Urinary bladder (tissue), 4 donors: ENCODE results near the gene PDS5A. TPM values are rescaled to one million over a fixed set of nuclear protein-coding genes. Genes with fewer than 3 reads are reported as not detected.
"Not testable (repeated sequence)": the region's sequence is repeated elsewhere in the genome, so short reads cannot be mapped to it uniquely, and the experiment has no call there.

ENCODE experiments used
- DNase-seq: peaks from one replicate; pipeline ENCODE4 v3.0.0-alpha.2; 2015; ENCODE audit errors: extremely low spot score
- H3K27ac ChIP-seq: one replicate; pipeline ENCODE4 v1.5.1; 2013; ENCODE audit warnings: low read depth, mild to moderate bottlenecking, moderate library complexity
- H3K36me3 ChIP-seq: one replicate; pipeline ENCODE4 v1.6.1; 2013; ENCODE audit warnings: mild to moderate bottlenecking, moderate library complexity; ENCODE audit not compliant: insufficient read depth
- H3K4me1 ChIP-seq: one replicate; pipeline ENCODE4 v1.6.1; 2013; ENCODE audit warnings: mild to moderate bottlenecking, moderate library complexity; ENCODE audit not compliant: insufficient read depth
- H3K4me3 ChIP-seq: one replicate; pipeline ENCODE4 v1.5.1; 2013; ENCODE audit warnings: low read depth, low read length
- WGBS: extraction: QIAGEN DNeasy Blood & Tissue Kit; methylation state at CpG from one replicate; pipeline ENCODE4 v1.1.7; 2013; 5-methylcytosine and 5-hydroxymethylcytosine counted together
- polyA plus RNA-seq: library from polyadenylated mRNA; stranded (reverse); fragments of 200-250 nt; gene quantifications from one replicate; pipeline ENCODE4 v1.2.3, GENCODE V29; 2013
- total RNA-seq: library from RNA; depleted of rRNA; stranded (reverse); fragments of >200 nt; gene quantifications from one replicate; pipeline ENCODE4 v1.2.3, GENCODE V29; 2014
- donor health status: healthy with polysubstance abuse.
- donor health status: healthy.

Gene PDS5A
- total and polyA plus RNA-seq, 2 donors = 25.5 to 111 TPM

GRCh38 chr4:39905656-39906055 lies 72.1 kb downstream of the PDS5A start:
- 61% methylated on average over 1 of the region's 1 CpG for WGBS
- DNase-seq = no peak
- Histone ChIP-seq H3K4me3 (no peak overlapping the region), H3K27ac (no peak overlapping the region), H3K4me1 (no peaks in the 10 kb centered on the region), H3K36me3 (no peaks in the 10 kb centered on the region)

- not testable (repeated sequence) for H3K27ac ChIP-seq, H3K36me3 ChIP-seq, DNase-seq, H3K4me1 ChIP-seq, H3K4me3 ChIP-seq
- 97% methylated on average over 6 of the region's 6 CpGs for WGBS
Measured at GRCh38 chr4:39905019-39905418, 72.7 kb downstream of the PDS5A start.

- WGBS = 83% methylated on average over 2 of the region's 2 CpGs
Measured at GRCh38 chr4:39900966-39901365, 76.7 kb downstream of the PDS5A start.

GRCh38 chr4:39899291-39899690 lies 78.4 kb downstream of the PDS5A start:
- WGBS = 91% methylated on average over 3 of the region's 3 CpGs
- Histone ChIP-seq H3K36me3 (peaks cover 7% of the 10 kb centered on the region), H3K4me1 (no peaks in the 10 kb centered on the region), H3K27ac (no peak overlapping the region), H3K4me3 (no peak overlapping the region)
- no peak for DNase-seq

More at GRCh38 chr4:39900966-39901365, 76.7 kb downstream of the PDS5A start:
- H3K4me1 ChIP-seq = no peaks in the 10 kb centered on the region
- no peak for DNase-seq
- no peak overlapping the region for H3K27ac ChIP-seq
- H3K36me3 ChIP-seq = peaks cover 6% of the 10 kb centered on the region
- H3K4me3 ChIP-seq = no peak overlapping the region

GRCh38 chr4:39898015-39898414 lies 79.7 kb downstream of the PDS5A start:
- Histone ChIP-seq H3K27ac (no peak overlapping the region), H3K4me3 (no peak overlapping the region), H3K4me1 (no peaks in the 10 kb centered on the region), H3K36me3 (peaks cover 7% of the 10 kb centered on the region)
- no peak for DNase-seq
- 94% methylated on average over 1 of the region's 1 CpG for WGBS

GRCh38 chr4:39893693-39894072 lies 84.0 kb downstream of the PDS5A start:
- no peak for DNase-seq
- Histone ChIP-seq H3K4me1 (no peaks in the 10 kb centered on the region), H3K4me3 (no peak overlapping the region), H3K36me3 (peaks cover 4% of the 10 kb centered on the region), H3K27ac (no peak overlapping the region)
- WGBS = 99% methylated on average over 3 of the region's 3 CpGs

GRCh38 chr4:39892988-39893692 lies 84.6 kb downstream of the PDS5A start:
- no peak overlapping the region for H3K4me3 ChIP-seq
- no peak overlapping the region for H3K27ac ChIP-seq
- 92% methylated on average over 5 of the region's 5 CpGs for WGBS
- H3K4me1 ChIP-seq = no peaks in the 10 kb centered on the region
- H3K36me3 ChIP-seq = peaks cover 2% of the 10 kb centered on the region
- DNase-seq = no peak

GRCh38 chr4:39889226-39889625 lies 88.5 kb downstream of the PDS5A start:
- no peak overlapping the region for H3K27ac ChIP-seq
- no peaks in the 10 kb centered on the region for H3K4me1 ChIP-seq
- no peak overlapping the region for H3K4me3 ChIP-seq
- no peak for DNase-seq
- WGBS = 71% methylated on average over 2 of the region's 2 CpGs
- H3K36me3 ChIP-seq = no peaks in the 10 kb centered on the region

GRCh38 chr4:39888541-39888940 lies 89.2 kb downstream of the PDS5A start:
- no peak overlapping the region for H3K27ac ChIP-seq
- H3K4me3 ChIP-seq = no peak overlapping the region
- H3K36me3 ChIP-seq = no peaks in the 10 kb centered on the region
- DNase-seq = no peak
- WGBS = 98% methylated on average over 5 of the region's 5 CpGs
- H3K4me1 ChIP-seq = no peaks in the 10 kb centered on the region

- H3K36me3 ChIP-seq = no peaks in the 10 kb centered on the region
- no peak overlapping the region for H3K4me3 ChIP-seq
- no peak overlapping the region for H3K27ac ChIP-seq
- no peaks in the 10 kb centered on the region for H3K4me1 ChIP-seq
- DNase-seq = no peak
- 97% methylated on average over 6 of the region's 6 CpGs for WGBS
Measured at GRCh38 chr4:39883646-39884045, 94.1 kb downstream of the PDS5A start.

GRCh38 chr4:39881789-39882188 lies 95.9 kb downstream of the PDS5A start:
- no peak for DNase-seq
- Histone ChIP-seq H3K36me3 (no peaks in the 10 kb centered on the region), H3K4me1 (no peaks in the 10 kb centered on the region), H3K27ac (no peak overlapping the region), H3K4me3 (no peak overlapping the region)
- 96% methylated on average over 2 of the region's 2 CpGs for WGBS

GRCh38 chr4:39877971-39878370 lies 99.7 kb downstream of the PDS5A start:
- no peaks in the 10 kb centered on the region for H3K36me3 ChIP-seq
- WGBS = 92% methylated on average over 8 of the region's 8 CpGs
- H3K27ac ChIP-seq = no peak overlapping the region
- DNase-seq = no peak
- H3K4me1 ChIP-seq = no peaks in the 10 kb centered on the region
- H3K4me3 ChIP-seq = no peak overlapping the region

GRCh38 chr4:39873823-39874222 lies 103.9 kb downstream of the PDS5A start:
- DNase-seq = no peak
- Histone ChIP-seq H3K4me1 (no peaks in the 10 kb centered on the region), H3K4me3 (no peak overlapping the region), H3K36me3 (peaks cover 4% of the 10 kb centered on the region), H3K27ac (no peak overlapping the region)
- WGBS = 91% methylated on average over 2 of the region's 2 CpGs

GRCh38 chr4:39865280-39865679 lies 112.4 kb downstream of the PDS5A start:
- Histone ChIP-seq H3K4me3 (no peak overlapping the region), H3K4me1 (no peaks in the 10 kb centered on the region), H3K36me3 (peaks cover under 1% of the 10 kb centered on the region), H3K27ac (no peak overlapping the region)
- 94% methylated on average over 3 of the region's 3 CpGs for WGBS
- no peak for DNase-seq

GRCh38 chr4:39864391-39864790 lies 113.3 kb downstream of the PDS5A start:
- Histone ChIP-seq H3K27ac (no peak overlapping the region), H3K36me3 (no peaks in the 10 kb centered on the region), H3K4me1 (no peaks in the 10 kb centered on the region), H3K4me3 (no peak overlapping the region)
- 95% methylated on average over 6 of the region's 6 CpGs for WGBS
- DNase-seq = no peak
